SJSA1 (cell line): ENCODE data around the gene CGA. TPM values are rescaled to one million over a fixed set of nuclear protein-coding genes. Genes with fewer than 3 reads are reported as not detected.
A peak's percentile ranks its signal among the peaks of the same experiment; 100 is the strongest.

Experiments
- DNase-seq, 2 experiments: peaks; one replicate each; pipeline ENCODE4 v3.0.0-alpha.2; 2015 to 2020; ENCODE audit warnings: low spot score in 2 of 2, low read depth in 1 of 2
- H3K27ac ChIP-seq: fragments of 250-450 bp; sonication (Bioruptor Pico); 2 replicates; pipeline ENCODE4 v1.5.1; 2020; ENCODE audit warnings: mild to moderate bottlenecking, moderate library complexity
- H3K27me3 ChIP-seq: fragments of 250-450 bp; sonication (Bioruptor Pico); replicated peaks from 2 replicates; pipeline ENCODE4 v1.5.1; 2020; ENCODE audit warnings: mild to moderate bottlenecking, moderate library complexity
- H3K36me3 ChIP-seq: fragments of 250-450 bp; sonication (Bioruptor Pico); 2 replicates; pipeline ENCODE4 v1.5.1; 2020; ENCODE audit warnings: mild to moderate bottlenecking
- H3K4me1 ChIP-seq: fragments of 250-450 bp; sonication (Bioruptor Pico); replicated peaks from 2 replicates; pipeline ENCODE4 v1.6.1; 2021; ENCODE audit warnings: mild to moderate bottlenecking
- H3K4me3 ChIP-seq: fragments of 250-450 bp; sonication (Bioruptor Pico); 2 replicates; pipeline ENCODE4 v1.5.1; 2020; ENCODE audit warnings: mild to moderate bottlenecking
- H3K9me3 ChIP-seq: fragments of 250-450 bp; sonication (Bioruptor Pico); replicated peaks from 2 replicates; pipeline ENCODE4 v1.5.1; 2020; ENCODE audit warnings: mild to moderate bottlenecking
- total RNA-seq: library from RNA; depleted of rRNA; stranded (reverse); fragments of >200 nt; shearing (Covaris generic); gene quantifications from 2 replicates; pipeline ENCODE4 v1.2.3, GENCODE V29; 2014

Gene CGA
- total RNA-seq, 1 experiment from 2014 or later = not detected

GRCh38 chr6:87074101-87074621 lies 20.7 kb downstream of the CGA start:
- no peaks in the 10 kb centered on the region; the same call in 1 of the 2 replicates for H3K27me3 ChIP-seq
- no peaks in the 10 kb centered on the region for H3K9me3 ChIP-seq
- H3K36me3 ChIP-seq = no peaks in the 10 kb centered on the region
- no peak overlapping the region for H3K27ac ChIP-seq
- H3K4me1 ChIP-seq = no peaks in the 10 kb centered on the region
- DNase-seq = no peak
- H3K4me3 ChIP-seq = no peak overlapping the region

GRCh38 chr6:87071683-87072082 lies 23.2 kb downstream of the CGA start:
- no peak for DNase-seq
- H3K4me3 ChIP-seq = no peak overlapping the region
- H3K4me1 ChIP-seq = no peaks in the 10 kb centered on the region
- no peaks in the 10 kb centered on the region for H3K36me3 ChIP-seq
- H3K9me3 ChIP-seq = no peaks in the 10 kb centered on the region
- H3K27me3 ChIP-seq = peaks cover 6% of the 10 kb centered on the region; the same call in 1 of the 2 replicates
- H3K27ac ChIP-seq = no peak overlapping the region

GRCh38 chr6:87070741-87071140 lies 24.2 kb downstream of the CGA start:
- no peaks in the 10 kb centered on the region for H3K4me1 ChIP-seq
- no peaks in the 10 kb centered on the region for H3K36me3 ChIP-seq
- DNase-seq = no peak
- no peak overlapping the region for H3K4me3 ChIP-seq
- peaks cover 9% of the 10 kb centered on the region; the same call in 1 of the 2 replicates for H3K27me3 ChIP-seq
- H3K27ac ChIP-seq = no peak overlapping the region
- H3K9me3 ChIP-seq = no peaks in the 10 kb centered on the region

GRCh38 chr6:87068795-87069194 lies 26.1 kb downstream of the CGA start:
- Histone ChIP-seq H3K4me1 (no peaks in the 10 kb centered on the region), H3K9me3 (no peaks in the 10 kb centered on the region), H3K4me3 (no peak overlapping the region), H3K27me3 (peaks cover 9% of the 10 kb centered on the region; the same call in 1 of the 2 replicates), H3K36me3 (no peaks in the 10 kb centered on the region), H3K27ac (no peak overlapping the region)
- no peak for DNase-seq

GRCh38 chr6:87066449-87067333 lies 28.2 kb downstream of the CGA start:
- peaks cover 11% of the 10 kb centered on the region; the same call in 1 of the 2 replicates for H3K27me3 ChIP-seq
- no peaks in the 10 kb centered on the region for H3K4me1 ChIP-seq
- no peaks in the 10 kb centered on the region for H3K36me3 ChIP-seq
- H3K27ac ChIP-seq = no peak overlapping the region
- H3K4me3 ChIP-seq = no peak overlapping the region
- peak in 1 of 2 experiments; percentile 35 for DNase-seq
- H3K9me3 ChIP-seq = no peaks in the 10 kb centered on the region

- DNase-seq = no peak
- no peaks in the 10 kb centered on the region for H3K9me3 ChIP-seq
- H3K36me3 ChIP-seq = no peaks in the 10 kb centered on the region
- H3K4me1 ChIP-seq = no peaks in the 10 kb centered on the region
- H3K4me3 ChIP-seq = no peak overlapping the region
- peaks cover 11% of the 10 kb centered on the region for H3K27me3 ChIP-seq
- no peak overlapping the region for H3K27ac ChIP-seq
These were observed 29.8 kb downstream of the CGA start for GRCh38 chr6:87065117-87065516.

GRCh38 chr6:87059943-87060342 lies 35.0 kb downstream of the CGA start:
- Histone ChIP-seq H3K27ac (no peak overlapping the region), H3K4me1 (no peaks in the 10 kb centered on the region)

GRCh38 chr6:87054143-87054833 lies 40.6 kb downstream of the CGA start:
- H3K27me3 ChIP-seq = no peaks in the 10 kb centered on the region
- H3K36me3 ChIP-seq = no peaks in the 10 kb centered on the region
- DNase-seq = no peak
- no peaks in the 10 kb centered on the region for H3K9me3 ChIP-seq
- no peaks in the 10 kb centered on the region for H3K4me1 ChIP-seq
- no peak overlapping the region for H3K27ac ChIP-seq
- no peak overlapping the region for H3K4me3 ChIP-seq

More at GRCh38 chr6:87059943-87060342, 35.0 kb downstream of the CGA start:
- Histone ChIP-seq H3K4me3 (no peak overlapping the region), H3K9me3 (no peaks in the 10 kb centered on the region), H3K27me3 (peaks cover 2% of the 10 kb centered on the region; the same call in 1 of the 2 replicates), H3K36me3 (no peaks in the 10 kb centered on the region)
- DNase-seq = no peak

GRCh38 chr6:87053312-87053711 lies 41.6 kb downstream of the CGA start:
- H3K9me3 ChIP-seq = no peaks in the 10 kb centered on the region
- DNase-seq = no peak

GRCh38 chr6:87049779-87050178 lies 45.1 kb downstream of the CGA start:
- H3K4me3 ChIP-seq = no peak overlapping the region
- H3K4me1 ChIP-seq = no peaks in the 10 kb centered on the region

More at GRCh38 chr6:87053312-87053711, 41.6 kb downstream of the CGA start:
- no peaks in the 10 kb centered on the region for H3K36me3 ChIP-seq
- no peaks in the 10 kb centered on the region for H3K4me1 ChIP-seq
- H3K27ac ChIP-seq = no peak overlapping the region
- no peak overlapping the region for H3K4me3 ChIP-seq
- H3K27me3 ChIP-seq = no peaks in the 10 kb centered on the region

GRCh38 chr6:87045521-87046075 lies 49.3 kb downstream of the CGA start:
- Histone ChIP-seq H3K27ac (no peak overlapping the region), H3K4me3 (no peak overlapping the region), H3K27me3 (no peaks in the 10 kb centered on the region), H3K36me3 (no peaks in the 10 kb centered on the region), H3K4me1 (no peaks in the 10 kb centered on the region), H3K9me3 (no peaks in the 10 kb centered on the region)
- no peak for DNase-seq

More at GRCh38 chr6:87049779-87050178, 45.1 kb downstream of the CGA start:
- H3K36me3 ChIP-seq = no peaks in the 10 kb centered on the region
- no peak overlapping the region for H3K27ac ChIP-seq
- no peaks in the 10 kb centered on the region for H3K9me3 ChIP-seq
- no peaks in the 10 kb centered on the region for H3K27me3 ChIP-seq
- no peak for DNase-seq

GRCh38 chr6:87040729-87041128 lies 54.2 kb downstream of the CGA start:
- no peak for DNase-seq
- Histone ChIP-seq H3K4me3 (no peak overlapping the region), H3K4me1 (no peaks in the 10 kb centered on the region), H3K36me3 (no peaks in the 10 kb centered on the region), H3K9me3 (no peaks in the 10 kb centered on the region), H3K27me3 (no peaks in the 10 kb centered on the region), H3K27ac (no peak overlapping the region)
